NCI-H748 (cell line): Measurements from ENCODE around the gene CSMD2.

Source experiments
- DNase-seq: peaks from one replicate; lab custom pipeline; 2025; ENCODE audit not compliant: unreplicated experiment; lab: John Stamatoyannopoulos, UW

CSMD2 gene

GRCh38 chr1:33823830-33824229, 341.2 kb downstream of the CSMD2 start:
- no peak for DNase-seq

- no peak for DNase-seq
These were observed 341.6 kb downstream of the CSMD2 start for GRCh38 chr1:33823401-33823800.

- no peak for DNase-seq
These were observed 342.6 kb downstream of the CSMD2 start for GRCh38 chr1:33822396-33822795.

GRCh38 chr1:33821291-33821690, 343.7 kb downstream of the CSMD2 start:
- no peak for DNase-seq

- no peak for DNase-seq
These were observed 344.2 kb downstream of the CSMD2 start for GRCh38 chr1:33820804-33821203.

GRCh38 chr1:33819913-33820311, 345.1 kb downstream of the CSMD2 start:
- no peak for DNase-seq

GRCh38 chr1:33819290-33819912, 345.6 kb downstream of the CSMD2 start:
- DNase-seq, result no peak

- DNase-seq, result peak; percentile 51
These were observed 347.0 kb downstream of the CSMD2 start for GRCh38 chr1:33818071-33818470.

- no peak for DNase-seq
These were observed 350.0 kb downstream of the CSMD2 start for GRCh38 chr1:33815061-33815460.

GRCh38 chr1:33814166-33814565, 350.9 kb downstream of the CSMD2 start:
- DNase-seq, result no peak

GRCh38 chr1:33810571-33810970, 354.5 kb downstream of the CSMD2 start:
- DNase-seq, result no peak

GRCh38 chr1:33805988-33806387, 359.0 kb downstream of the CSMD2 start:
- no peak for DNase-seq

GRCh38 chr1:33802268-33802667, 362.8 kb downstream of the CSMD2 start:
- no peak for DNase-seq

- DNase-seq, result no peak
These were observed 367.2 kb downstream of the CSMD2 start for GRCh38 chr1:33797849-33798248.

GRCh38 chr1:33792651-33793050, 372.4 kb downstream of the CSMD2 start:
- DNase-seq, result no peak

GRCh38 chr1:33792216-33792615, 372.8 kb downstream of the CSMD2 start:
- no peak for DNase-seq

GRCh38 chr1:33791251-33791650, 373.8 kb downstream of the CSMD2 start:
- no peak for DNase-seq

- no peak for DNase-seq
These were observed 374.5 kb downstream of the CSMD2 start for GRCh38 chr1:33790577-33790976.

- no peak for DNase-seq
These were observed 380.2 kb downstream of the CSMD2 start for GRCh38 chr1:33784876-33785275.

- DNase-seq, result no peak
These were observed 382.3 kb downstream of the CSMD2 start for GRCh38 chr1:33782776-33783175.

GRCh38 chr1:33781652-33782051, 383.4 kb downstream of the CSMD2 start:
- DNase-seq, result no peak

GRCh38 chr1:33777337-33777736, 387.7 kb downstream of the CSMD2 start:
- no peak for DNase-seq

- DNase-seq, result no peak
These were observed 396.2 kb downstream of the CSMD2 start for GRCh38 chr1:33768821-33769220.
